Activated CD4-positive, alpha-beta T cell treated with anti-CD3 and anti-CD28 coated beads for 36 hours (primary cell): Measurements from ENCODE around the gene NUFIP1. TPM values are rescaled to one million over a fixed set of nuclear protein-coding genes. Genes with fewer than 3 reads are reported as not detected.

Experiments
- ATAC-seq: fragments of 200-7000 bp; cut with Tn5 transposase; one replicate; pipeline ENCODE4 v1.10.0; 2021; ENCODE audit warnings: mild to moderate bottlenecking, moderate library complexity
- CTCF ChIA-PET: fragments of 350-600 bp; sonication (Branson Sonifier 250); formaldehyde crosslinking; loops from one replicate; lab custom pipeline; 2021; ENCODE audit warnings: antibody characterized with exemption; lab: Charles Lee
- POLR2A ChIA-PET: fragments of 350-600 bp; sonication (Branson Sonifier 250); formaldehyde crosslinking; loops from one replicate; lab custom pipeline; 2021; ENCODE audit warnings: antibody characterized with exemption, inconsistent platforms; lab: Charles Lee
- DNase-seq: peaks from one replicate; pipeline ENCODE4 v3.0.0-alpha.2; 2020
- H3K27ac Mint-ChIP-seq: one replicate; pipeline ENCODE4 v1.8.0; 2021; ENCODE audit warnings: mixed read lengths
- H3K27me3 Mint-ChIP-seq: one replicate; pipeline ENCODE4 v1.8.0; 2021; ENCODE audit warnings: mixed read lengths
- H3K36me3 Mint-ChIP-seq: one replicate; pipeline ENCODE4 v1.8.0; 2021; ENCODE audit warnings: low read depth, mixed read lengths
- H3K4me1 Mint-ChIP-seq: one replicate; pipeline ENCODE4 v1.8.0; 2021; ENCODE audit warnings: mixed read lengths
- H3K4me3 Mint-ChIP-seq: one replicate; pipeline ENCODE4 v1.8.0; 2021; ENCODE audit warnings: mild to moderate bottlenecking, moderate library complexity, mixed read lengths
- H3K9me3 Mint-ChIP-seq: one replicate; pipeline ENCODE4 v1.8.0; 2021; ENCODE audit warnings: low read depth, mixed read lengths
- intact Hi-C, 2 experiments: fragments of 100-400 bp; cut with DNase I in 1 of 2; cut with micrococcal nuclease in 1 of 2; formaldehyde crosslinking; loops; one replicate each; pipeline versions ENCODE4 v1.14.2 to v1.15.1; 2022 to 2024; cut with DNase I, micrococcal nuclease
- total RNA-seq, 2 experiments: library from RNA; stranded (reverse); gene quantifications; one replicate each; pipeline ENCODE4 v1.2.3, GENCODE V29; 2021

Gene NUFIP1
- total RNA-seq, 2 experiments from 2014 or later = 10.1 to 13.6 TPM

DNA sequence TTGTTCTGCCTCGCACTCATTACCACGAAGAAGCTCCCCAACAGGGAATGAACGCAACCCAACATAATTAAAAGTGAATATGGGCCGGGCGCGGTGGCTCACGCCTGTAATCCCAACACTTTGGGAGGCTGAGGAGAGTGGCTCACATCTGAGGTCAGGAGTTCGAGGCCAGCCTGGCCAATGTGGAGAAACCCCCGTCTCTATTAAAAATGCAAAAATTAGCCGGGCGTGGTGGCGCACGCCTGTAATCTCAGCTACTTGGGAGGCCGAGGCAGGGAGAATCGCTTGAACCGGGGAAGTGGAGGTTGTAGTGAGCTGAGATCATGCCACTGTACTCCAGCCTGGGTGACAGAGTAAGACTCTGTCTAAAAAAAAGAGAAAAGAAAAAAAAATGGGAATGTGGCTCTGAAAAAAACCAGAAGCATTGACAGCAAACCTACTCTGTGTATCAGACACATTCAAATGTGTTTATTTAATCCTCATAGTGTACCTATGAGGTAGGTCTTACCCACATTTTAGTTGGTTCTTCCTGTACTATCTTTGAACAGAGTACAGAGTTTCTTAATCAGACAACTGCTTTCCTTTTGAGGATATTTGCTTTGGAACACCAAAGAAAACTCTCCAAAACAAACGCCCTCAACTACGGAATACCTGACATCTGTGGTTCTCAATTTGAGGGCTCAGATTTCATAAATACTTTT, 70.0 kb downstream of the NUFIP1 start:
- ChIA-PET POLR2A (no interaction called here), CTCF (interaction anchor here (0.5 to 1.6 kb wide), 16 partner anchors 9 to 935 kb away, joined by 3 to 8 read pairs (median 3); no protein-coding TSS in a partner anchor)
- no peak overlapping the region for H3K4me3 Mint-ChIP-seq
- DNase-seq (no peak), ATAC-seq (no peak)
- intact Hi-C loops = loop anchor here (2.0 to 5.0 kb wide), 6 partner anchors 102 to 437 kb away; partner anchors contain the start of genes TPT1 (in 1 of the 2) and TSC22D1 (in 1 of the 2)
- no peaks in the 10 kb centered on the region for H3K9me3 Mint-ChIP-seq
- H3K27me3 Mint-ChIP-seq = no peaks in the 10 kb centered on the region
- H3K36me3 Mint-ChIP-seq = no peaks in the 10 kb centered on the region
- peaks cover 3% of the 10 kb centered on the region for H3K4me1 Mint-ChIP-seq
- H3K27ac Mint-ChIP-seq = no peak overlapping the region

DNA sequence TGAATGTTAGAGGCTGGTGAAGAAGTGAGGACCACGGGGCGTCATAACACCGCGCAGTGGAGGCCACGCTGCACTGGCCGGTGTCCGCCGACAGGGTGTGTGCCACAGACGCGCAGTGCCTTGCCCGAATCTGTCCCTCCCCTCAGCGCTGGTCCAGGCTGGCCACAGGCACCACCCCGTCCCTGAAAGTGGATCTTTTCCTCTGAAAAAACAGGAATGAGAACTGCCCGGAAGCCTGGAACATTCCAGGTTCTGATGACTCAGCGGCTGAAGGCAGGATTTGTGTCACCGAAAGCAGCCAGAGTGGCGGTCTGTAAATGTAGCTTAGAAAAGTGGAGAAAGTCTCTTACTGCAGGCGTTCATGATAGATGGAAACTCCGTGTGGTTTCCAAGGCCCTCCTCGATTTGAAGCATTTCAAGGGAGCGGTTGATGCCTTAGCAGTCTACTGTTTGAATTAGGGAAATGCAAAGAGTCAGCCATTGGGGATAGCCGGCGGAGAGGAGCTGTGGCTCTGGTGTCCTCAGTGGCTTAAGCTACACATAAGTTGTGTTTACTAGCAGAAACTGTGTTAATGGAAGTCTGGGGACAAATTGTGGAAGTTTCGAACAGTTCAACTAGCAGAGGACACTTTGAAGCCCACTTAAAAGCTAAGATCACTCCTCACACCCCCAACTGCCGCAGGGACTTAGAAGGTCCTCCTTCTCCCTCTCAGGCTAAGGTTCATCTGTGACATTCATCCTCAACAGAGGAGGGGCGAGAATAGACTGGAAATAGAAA, 70.8 kb downstream of the NUFIP1 start:
- DNase-seq (peak; percentile 90), ATAC-seq (peak; percentile 83)
- H3K36me3 Mint-ChIP-seq = no peaks in the 10 kb centered on the region
- H3K4me1 Mint-ChIP-seq = peaks cover 3% of the 10 kb centered on the region
- no peaks in the 10 kb centered on the region for H3K9me3 Mint-ChIP-seq
- no peaks in the 10 kb centered on the region for H3K27me3 Mint-ChIP-seq
- CTCF ChIA-PET = interaction anchor here (0.5 to 1.6 kb wide), 16 partner anchors 10 to 934 kb away, joined by 3 to 8 read pairs (median 3); no protein-coding TSS in a partner anchor
- POLR2A ChIA-PET = no interaction called here
- H3K4me3 Mint-ChIP-seq = no peak overlapping the region
- H3K27ac Mint-ChIP-seq = no peak overlapping the region
- intact Hi-C loops = loop anchor here (1.0 to 5.0 kb wide), 13 partner anchors 71 to 777 kb away; partner anchors contain the start of genes GPALPP1 (in 2 of the 2), NUFIP1 (in 2 of the 2), COG3 (in 1 of the 2) and SLC25A30 (in 1 of the 2)

DNA sequence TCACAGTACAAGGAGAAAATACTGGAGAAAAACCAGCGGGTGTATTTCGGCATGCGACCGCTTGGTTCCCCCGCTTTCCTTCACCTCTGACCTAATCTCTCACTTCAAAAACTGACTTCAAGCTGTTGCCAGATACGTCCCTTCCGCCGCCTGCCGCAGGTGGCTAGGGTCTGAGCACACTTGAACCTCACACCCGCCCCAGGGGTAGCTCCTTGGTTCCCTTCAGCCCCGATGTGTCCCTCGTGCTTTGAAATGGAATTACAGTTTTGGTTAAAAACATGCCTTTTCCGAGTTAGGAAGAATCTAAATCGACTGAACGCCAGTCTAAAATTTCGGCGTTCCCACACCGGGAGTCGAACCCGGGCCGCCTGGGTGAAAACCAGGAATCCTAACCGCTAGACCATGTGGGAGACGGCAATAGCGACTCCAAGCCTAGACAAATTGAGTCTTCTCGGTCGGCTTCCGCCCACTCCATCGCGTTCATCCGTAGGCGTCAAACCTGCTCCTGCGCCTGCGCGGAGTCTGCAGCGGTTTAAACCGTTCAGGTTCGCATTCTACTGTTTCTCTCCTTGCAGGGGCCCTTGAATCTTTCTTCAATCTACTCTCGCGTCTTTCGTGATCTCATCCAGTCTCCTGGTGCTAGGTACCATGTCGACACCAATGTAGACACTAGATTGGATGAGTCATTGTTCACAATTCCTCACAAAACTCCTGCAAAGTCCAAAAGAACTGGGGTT, 71.5 kb downstream of the NUFIP1 start:
- POLR2A ChIA-PET = interaction anchor here (0.8 kb wide), 1 partner anchor 17 kb away, joined by 3 read pairs; no protein-coding TSS in a partner anchor
- H3K9me3 Mint-ChIP-seq = no peaks in the 10 kb centered on the region
- H3K4me3 Mint-ChIP-seq = no peak overlapping the region
- ATAC-seq (peak; percentile 81), DNase-seq (peak; percentile 96)
- intact Hi-C loops = loop anchor here (1.0 to 5.0 kb wide), 16 partner anchors 72 to 776 kb away; partner anchors contain the start of genes GPALPP1 (in 2 of the 2), NUFIP1 (in 2 of the 2), COG3 (in 1 of the 2) and SLC25A30 (in 1 of the 2)
- H3K36me3 Mint-ChIP-seq = no peaks in the 10 kb centered on the region
- H3K27me3 Mint-ChIP-seq = no peaks in the 10 kb centered on the region
- H3K27ac Mint-ChIP-seq = no peak overlapping the region
- CTCF ChIA-PET = interaction anchor here (0.7 to 1.6 kb wide), 13 partner anchors 9 to 436 kb away, joined by 3 to 10 read pairs (median 4); no protein-coding TSS in a partner anchor
- peaks cover 3% of the 10 kb centered on the region for H3K4me1 Mint-ChIP-seq

DNA sequence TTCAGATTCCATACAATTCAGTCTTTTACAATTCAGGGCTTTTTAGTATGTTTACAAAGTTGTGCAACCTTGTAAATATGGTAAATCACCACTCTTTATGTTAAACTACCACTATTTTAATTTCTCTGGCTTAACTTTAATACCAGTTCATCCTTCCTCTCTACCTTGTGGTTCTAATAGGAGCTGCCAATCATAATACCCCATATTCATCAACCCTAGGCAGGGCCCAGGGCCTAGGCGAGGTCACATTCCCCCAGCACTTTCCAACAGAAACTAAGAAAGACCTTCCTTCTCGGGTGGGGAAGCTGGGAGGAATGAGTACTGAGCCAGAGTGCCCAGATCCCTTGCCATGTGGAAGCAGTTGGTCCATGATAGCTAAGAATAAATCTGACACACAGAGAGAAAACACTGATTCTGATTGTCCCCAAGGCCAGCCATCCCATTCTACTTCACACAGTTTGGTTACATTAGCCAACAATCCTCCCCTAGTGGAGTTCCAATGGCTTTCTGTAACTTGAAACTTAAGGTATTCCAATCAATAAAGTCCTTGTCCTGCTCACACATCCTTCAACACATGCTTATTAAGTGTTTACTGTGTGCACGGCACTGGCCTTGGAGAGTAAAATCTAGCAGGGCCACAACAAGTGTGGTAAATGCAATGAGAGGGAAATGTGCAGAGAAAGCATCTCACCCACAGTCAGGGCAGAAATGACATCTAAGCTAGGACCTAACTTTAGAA, 76.8 kb downstream of the NUFIP1 start:
- H3K27me3 Mint-ChIP-seq = no peaks in the 10 kb centered on the region
- no peak overlapping the region for H3K27ac Mint-ChIP-seq
- CTCF ChIA-PET = interaction anchor here (1.0 kb wide), 1 partner anchor 12 kb away, joined by 3 read pairs; no protein-coding TSS in a partner anchor
- H3K4me3 Mint-ChIP-seq = no peak overlapping the region
- peaks cover 17% of the 10 kb centered on the region for H3K9me3 Mint-ChIP-seq
- DNase-seq = no peak
- peaks cover 3% of the 10 kb centered on the region for H3K4me1 Mint-ChIP-seq
- peaks cover 1% of the 10 kb centered on the region for H3K36me3 Mint-ChIP-seq
- no peak for ATAC-seq
- POLR2A ChIA-PET = no interaction called here
- intact Hi-C loops = no loop called here

DNA sequence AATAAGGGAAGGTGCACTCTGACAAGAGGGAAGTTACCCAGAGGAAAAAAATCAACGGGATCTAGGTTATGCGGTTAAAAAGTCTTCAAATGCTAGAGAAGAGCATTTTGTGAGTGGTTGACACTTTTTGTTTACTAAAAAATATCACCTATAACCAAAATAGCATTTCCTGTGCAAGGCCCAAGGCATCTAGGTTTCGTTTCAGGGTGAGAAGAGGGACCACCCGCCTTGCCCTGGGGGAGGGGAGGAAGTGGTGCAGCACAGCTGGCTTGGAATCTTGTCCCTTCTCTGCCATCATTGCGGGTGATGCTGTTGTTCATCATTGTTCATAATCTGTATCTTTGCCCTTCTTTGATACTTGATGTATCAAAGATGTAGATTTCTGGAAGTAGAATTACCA, 80.6 kb downstream of the NUFIP1 start:
- Mint-ChIP-seq H3K9me3 (peaks cover 17% of the 10 kb centered on the region), H3K27me3 (no peaks in the 10 kb centered on the region), H3K4me1 (no peaks in the 10 kb centered on the region), H3K27ac (no peak overlapping the region), H3K36me3 (peaks cover 1% of the 10 kb centered on the region), H3K4me3 (no peak overlapping the region)
- ChIA-PET CTCF (interaction anchor here (1.4 to 1.8 kb wide), 2 partner anchors 9 to 10 kb away, joined by 3 to 4 read pairs; no protein-coding TSS in a partner anchor), POLR2A (no interaction called here)
- intact Hi-C loops = no loop called here
- no peak for ATAC-seq
- no peak for DNase-seq

DNA sequence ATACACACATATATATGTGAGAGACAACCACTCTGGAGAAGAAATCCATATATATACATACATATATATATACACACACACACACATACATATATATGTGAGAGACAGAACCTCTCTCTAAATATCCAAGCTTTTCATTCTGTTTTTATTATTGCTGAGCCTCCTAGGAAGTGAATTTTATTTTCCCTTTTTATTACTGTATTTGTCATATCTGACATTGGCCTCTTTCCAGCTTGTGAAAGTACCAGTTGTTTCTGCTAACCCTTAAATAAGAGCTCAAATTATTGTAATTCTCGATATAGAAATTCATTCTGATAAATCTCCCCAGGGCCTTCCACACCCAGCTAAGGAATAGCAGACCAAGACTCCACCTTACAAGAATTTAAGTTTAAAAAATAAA, 81.0 kb downstream of the NUFIP1 start:
- Mint-ChIP-seq H3K4me1 (no peaks in the 10 kb centered on the region), H3K27ac (no peak overlapping the region), H3K36me3 (peaks cover 1% of the 10 kb centered on the region), H3K9me3 (peaks cover 17% of the 10 kb centered on the region), H3K27me3 (no peaks in the 10 kb centered on the region), H3K4me3 (no peak overlapping the region)
- CTCF ChIA-PET = interaction anchor here (0.6 to 1.8 kb wide), 3 partner anchors 9 to 139 kb away, joined by 3 to 4 read pairs (median 3); no protein-coding TSS in a partner anchor
- POLR2A ChIA-PET = no interaction called here
- intact Hi-C loops = no loop called here
- DNase-seq (no peak), ATAC-seq (no peak)

DNA sequence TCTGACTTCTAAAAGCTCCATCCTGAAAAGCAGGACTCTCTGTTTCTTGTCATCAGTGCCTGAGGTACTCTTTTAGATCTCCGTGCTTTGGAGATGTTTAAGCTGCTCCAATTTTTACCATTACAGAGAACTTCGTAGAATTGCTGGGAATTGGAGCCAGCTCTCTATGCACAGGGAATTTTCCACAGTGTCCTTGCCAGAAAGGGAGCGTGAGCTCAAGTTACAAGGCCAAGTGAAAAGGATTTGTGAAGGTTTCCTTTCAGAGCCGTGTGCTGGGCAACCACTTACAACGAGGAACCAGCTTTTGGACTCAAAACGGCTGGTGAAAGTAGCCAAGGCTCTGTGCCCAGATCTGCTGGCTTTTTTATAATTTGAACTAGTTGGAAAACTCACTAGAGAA, 82.6 kb downstream of the NUFIP1 start:
- no peak for ATAC-seq
- POLR2A ChIA-PET = no interaction called here
- intact Hi-C loops = no loop called here

DNA sequence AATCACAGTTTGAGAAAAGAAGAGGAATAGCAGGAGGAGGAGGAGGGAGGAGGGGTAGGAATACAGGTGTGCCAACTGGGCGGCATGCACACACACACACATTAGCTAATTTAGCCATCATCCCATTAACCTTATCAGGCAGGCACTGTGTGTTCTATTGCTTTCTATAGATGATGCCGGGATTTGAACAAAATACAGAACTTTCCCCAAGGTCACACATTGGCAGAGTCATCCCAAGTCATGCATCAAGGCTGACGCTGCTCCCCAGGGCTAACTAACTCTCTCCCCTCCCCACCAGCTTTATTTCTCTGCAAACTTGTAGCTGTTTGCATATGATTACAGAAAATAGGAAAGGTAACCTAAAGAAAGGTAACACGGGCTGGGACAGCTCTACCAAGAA, 83.0 kb downstream of the NUFIP1 start:
- ChIA-PET POLR2A (no interaction called here), CTCF (no interaction called here)
- peaks cover 2% of the 10 kb centered on the region for H3K27me3 Mint-ChIP-seq
- peaks cover 1% of the 10 kb centered on the region for H3K36me3 Mint-ChIP-seq
- intact Hi-C loops = no loop called here
- DNase-seq (no peak), ATAC-seq (no peak)
- no peak overlapping the region for H3K4me3 Mint-ChIP-seq
- no peaks in the 10 kb centered on the region for H3K4me1 Mint-ChIP-seq
- H3K9me3 Mint-ChIP-seq = peaks cover 6% of the 10 kb centered on the region
- no peak overlapping the region for H3K27ac Mint-ChIP-seq

More for the DNA sequence above, 82.6 kb downstream of the NUFIP1 start:
- peaks cover 11% of the 10 kb centered on the region for H3K9me3 Mint-ChIP-seq
- CTCF ChIA-PET = no interaction called here
- no peak overlapping the region for H3K27ac Mint-ChIP-seq
- H3K27me3 Mint-ChIP-seq = peaks cover 1% of the 10 kb centered on the region
- no peaks in the 10 kb centered on the region for H3K4me1 Mint-ChIP-seq
- H3K4me3 Mint-ChIP-seq = no peak overlapping the region
- DNase-seq = no peak
- peaks cover 1% of the 10 kb centered on the region for H3K36me3 Mint-ChIP-seq

DNA sequence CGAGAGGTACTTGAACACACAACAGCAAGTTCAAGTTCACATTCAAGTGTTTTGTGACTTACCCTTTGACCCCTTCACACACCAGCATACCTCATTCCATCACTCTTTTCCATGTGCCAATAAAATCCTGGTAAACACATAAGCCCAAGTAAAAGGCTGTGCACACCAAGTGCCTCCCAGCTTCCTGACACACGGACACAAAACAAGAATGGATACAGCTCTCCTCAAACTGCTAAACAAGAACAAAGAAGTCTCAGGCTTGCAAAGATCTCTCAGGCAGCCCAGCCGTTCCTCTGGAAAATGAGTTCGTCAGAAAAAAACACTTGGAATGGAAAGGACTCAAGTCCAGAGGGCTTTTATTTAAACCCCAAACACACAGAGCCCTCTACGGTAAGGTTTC, 83.7 kb downstream of the NUFIP1 start:
- DNase-seq = no peak
- H3K4me1 Mint-ChIP-seq = no peaks in the 10 kb centered on the region
- H3K36me3 Mint-ChIP-seq = no peaks in the 10 kb centered on the region
- H3K4me3 Mint-ChIP-seq = no peak overlapping the region
- ATAC-seq = no peak
- ChIA-PET CTCF (no interaction called here), POLR2A (no interaction called here)
- no peak overlapping the region for H3K27ac Mint-ChIP-seq
- peaks cover 2% of the 10 kb centered on the region for H3K27me3 Mint-ChIP-seq
- no peaks in the 10 kb centered on the region for H3K9me3 Mint-ChIP-seq
- intact Hi-C loops = no loop called here

DNA sequence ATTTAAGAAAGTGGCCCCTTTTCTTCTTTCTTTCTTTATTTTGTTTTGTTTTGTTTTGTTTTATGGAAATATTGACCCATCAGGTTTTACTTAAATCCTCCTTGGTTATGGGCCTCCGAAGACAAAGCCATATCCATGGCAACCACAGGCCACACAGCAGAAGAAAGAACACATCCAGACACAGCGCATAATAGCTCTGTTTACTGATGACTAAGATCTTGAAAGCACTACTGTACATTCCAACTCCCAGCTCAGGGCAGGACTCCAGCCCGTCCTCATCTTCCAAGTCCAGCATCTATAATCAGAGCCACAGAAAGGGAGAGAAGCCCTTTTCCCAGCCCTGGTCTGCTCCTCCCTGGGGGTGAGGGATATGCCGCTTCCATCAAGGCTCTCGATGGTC, 84.3 kb downstream of the NUFIP1 start:
- Mint-ChIP-seq H3K4me3 (no peak overlapping the region), H3K9me3 (no peaks in the 10 kb centered on the region), H3K4me1 (no peaks in the 10 kb centered on the region), H3K27ac (no peak overlapping the region), H3K36me3 (no peaks in the 10 kb centered on the region), H3K27me3 (peaks cover 2% of the 10 kb centered on the region)
- ChIA-PET CTCF (interaction anchor here (1.2 kb wide), 1 partner anchor 14 kb away, joined by 4 read pairs; no protein-coding TSS in a partner anchor), POLR2A (no interaction called here)
- intact Hi-C loops = no loop called here
- no peak for DNase-seq
- ATAC-seq = no peak
